Stomach (tissue), 9 donors: ENCODE data around the gene MALT1. TPM values are rescaled to one million over a fixed set of nuclear protein-coding genes. Genes with fewer than 3 reads are reported as not detected.

Experiments used
- DNase-seq, 2 donors: peaks; one replicate each; pipeline versions ENCODE4 v3.0.0 to v3.0.0-alpha.2; 2013 to 2019
- H3K27ac ChIP-seq, 5 donors: fragments of 200-600 bp in 4 of 5; sonication (generic) in 4 of 5; one replicate each; pipeline ENCODE4 v1.5.1; 2013 to 2019; ENCODE audit warnings: mild to moderate bottlenecking in 1 of 5, moderate library complexity in 1 of 5
- H3K27me3 ChIP-seq, 3 donors: fragments of 200-600 bp; sonication (generic); one replicate each; pipeline ENCODE4 v1.5.1; 2017 to 2019; ENCODE audit warnings: mixed run types in 1 of 3
- H3K36me3 ChIP-seq, 4 donors: fragments of 200-600 bp; sonication (generic); 1 replicate in 3 of 4; 2 replicates in 1 of 4; pipeline ENCODE4 v1.5.1; 2016 to 2019
- H3K4me1 ChIP-seq, 4 donors: fragments of 200-600 bp; sonication (generic); one replicate each; pipeline ENCODE4 v1.5.1; 2016 to 2019
- H3K4me3 ChIP-seq, 4 donors: fragments of 200-600 bp; sonication (generic) in 3 of 4; one replicate each; pipeline ENCODE4 v1.5.1; 2016 to 2019; ENCODE audit warnings: mild to moderate bottlenecking in 1 of 4
- H3K9me3 ChIP-seq, 4 donors: fragments of 200-600 bp; sonication (generic); one replicate each; pipeline ENCODE4 v1.5.1; 2016 to 2019
- CTCF ChIP-seq, 7 experiments: fragments of 450-650 bp in 4 of 7; fragments of 200-600 bp in 3 of 7; sonication (generic) in 3 of 7; IDR thresholded peaks; one replicate each; pipeline ENCODE4 v1.5.1; 2016 to 2019; ENCODE audit warnings: antibody characterized with exemption in 7 of 7, control low read depth in 2 of 7, mild to moderate bottlenecking in 1 of 7
- EP300 ChIP-seq: sonication (generic); formaldehyde crosslinking; IDR thresholded peaks from one replicate; pipeline ENCODE4 v1.6.1; 2017; ENCODE audit warnings: antibody characterized with exemption
- POLR2A ChIP-seq, 4 donors: fragments of 450-650 bp; IDR thresholded peaks; one replicate each; pipeline ENCODE4 v1.6.1; 2016; ENCODE audit warnings: antibody characterized with exemption in 4 of 4, control low read depth in 2 of 4, mild to moderate bottlenecking in 1 of 4, moderate library complexity in 1 of 4
- POLR2AphosphoS5 ChIP-seq, 3 donors: sonication (generic); formaldehyde crosslinking; IDR thresholded peaks; one replicate each; pipeline ENCODE4 v1.6.1; 2016; ENCODE audit warnings: antibody characterized with exemption in 3 of 3
- WGBS, 5 donors: extraction: QIAGEN DNeasy Blood & Tissue Kit in 3 of 5; methylation state at CpG; one replicate each; pipeline versions ENCODE4 v1.1.5 to v1.1.7; 2013 to 2018; 5-methylcytosine and 5-hydroxymethylcytosine counted together
- intact Hi-C: fragments of 100-400 bp; cut with DNase I; formaldehyde crosslinking; loops from one replicate; pipeline ENCODE4 v1.15.1; 2023; ENCODE audit warnings: low total_unique reads
- polyA plus RNA-seq, 3 donors: library from polyadenylated mRNA; stranded (reverse); fragments of 200-250 nt; gene quantifications; one replicate each; pipeline ENCODE4 v1.2.3, GENCODE V29; 2013
- total RNA-seq, 5 donors: library from RNA; depleted of rRNA; stranded (reverse); fragments of >200 nt; gene quantifications; one replicate each; pipeline versions ENCODE4 v1.1.0 to v1.2.3, GENCODE V29; 2014 to 2016
- donor health status: healthy with polysubstance abuse.
- donor health status: Bipolar disorder and iron deficiency.
- donor health status: healthy.

The MALT1 gene
- total and polyA plus RNA-seq, 8 donors = 4.9 to 85.7 (median 13.8) TPM

DNA sequence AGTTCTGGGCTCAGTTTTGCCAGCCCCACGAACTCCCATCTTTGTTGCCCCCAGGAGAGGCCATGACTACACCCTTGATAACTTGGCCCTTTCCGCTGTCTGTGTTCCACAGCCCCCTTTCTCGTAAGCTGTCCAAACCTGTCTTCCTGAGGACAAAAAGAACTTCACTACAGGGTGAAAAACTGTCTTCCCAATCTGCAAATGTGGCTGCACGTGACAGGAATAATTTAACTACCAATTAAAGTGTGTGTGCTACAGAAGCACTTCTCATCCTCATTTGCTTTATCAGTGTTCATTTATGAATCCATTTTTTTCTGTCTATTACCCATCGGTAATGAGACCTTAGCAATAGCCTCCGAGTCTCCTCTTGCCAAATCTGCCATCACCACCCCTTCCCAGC is 33.3 kb upstream of the MALT1 start:
- Histone ChIP-seq H3K27me3 (no peaks in the 10 kb centered on the region), H3K36me3 (no peaks in the 10 kb centered on the region), H3K27ac (no peak overlapping the region), H3K4me3 (no peak overlapping the region), H3K4me1 (peaks cover 0 to 8% (median 0%) of the 10 kb centered on the region in 4 donors), H3K9me3 (peaks cover 0 to under 1% (median 0%) of the 10 kb centered on the region in 4 donors)
- TF ChIP-seq POLR2A (IDR thresholded peaks at IDR 0.05) = no peak
- TF ChIP-seq CTCF (IDR thresholded peaks at IDR 0.05) = no peak
- TF ChIP-seq POLR2AphosphoS5 (IDR thresholded peaks at IDR 0.05) = no peak
- TF ChIP-seq EP300 = no peak
- intact Hi-C loops = no loop called here
- DNase-seq = no peak
- 83 to 89% (median 87%) methylated on average over 6 of the region's 6 CpGs for WGBS, 5 donors

DNA sequence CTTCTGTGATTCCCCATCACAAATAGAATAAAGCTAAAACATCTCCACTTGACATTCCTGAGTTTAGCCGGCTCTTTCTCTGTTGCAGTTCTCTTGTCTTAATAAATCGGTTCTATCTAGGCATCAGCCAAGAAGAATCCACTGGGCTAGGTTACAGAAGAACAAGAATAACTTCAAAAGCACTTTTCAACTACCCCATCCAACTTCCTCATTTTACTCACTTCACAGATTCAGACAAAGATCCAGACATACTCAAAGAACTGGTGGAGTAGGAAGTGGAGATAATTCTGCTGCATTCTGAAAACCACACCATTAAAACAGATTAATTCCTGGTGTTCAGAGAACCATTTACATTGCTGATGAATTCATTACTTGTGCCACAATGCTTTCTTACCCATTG is 32.8 kb upstream of the MALT1 start:
- Histone ChIP-seq H3K4me1 (peaks cover 0 to 8% (median 0%) of the 10 kb centered on the region in 4 donors), H3K27ac (no peak overlapping the region), H3K4me3 (no peak overlapping the region), H3K27me3 (no peaks in the 10 kb centered on the region), H3K36me3 (no peaks in the 10 kb centered on the region), H3K9me3 (peaks cover 0 to 4% (median 0%) of the 10 kb centered on the region in 4 donors)
- TF ChIP-seq POLR2A (IDR thresholded peaks at IDR 0.05) (no peak), POLR2AphosphoS5 (IDR thresholded peaks at IDR 0.05) (no peak), CTCF (IDR thresholded peaks at IDR 0.05) (no peak), EP300 (no peak)
- DNase-seq = no peak
- intact Hi-C loops = no loop called here
- WGBS, 5 donors = 70 to 89% (median 77%) methylated on average over 2 of the region's 2 CpGs

GRCh38 chr18:58639237-58639636 is 32.0 kb upstream of the MALT1 start:
- H3K4me3 ChIP-seq = no peak overlapping the region
- intact Hi-C loops = no loop called here
- DNase-seq = no peak
- peaks cover 0 to 8% (median 0%) of the 10 kb centered on the region in 4 donors for H3K4me1 ChIP-seq
- WGBS, 5 donors = 93 to 98% (median 94%) methylated on average over 2 of the region's 2 CpGs
- H3K36me3 ChIP-seq = no peaks in the 10 kb centered on the region
- peaks cover 0 to 4% (median 0%) of the 10 kb centered on the region in 4 donors for H3K9me3 ChIP-seq
- no peak overlapping the region for H3K27ac ChIP-seq
- H3K27me3 ChIP-seq = no peaks in the 10 kb centered on the region
- TF ChIP-seq CTCF (IDR thresholded peaks at IDR 0.05) = no peak
- no peak for TF ChIP-seq EP300

GRCh38 chr18:58639751-58640427 is 31.4 kb upstream of the MALT1 start:
- Histone ChIP-seq H3K27ac (no peak overlapping the region), H3K36me3 (no peaks in the 10 kb centered on the region), H3K4me3 (no peak overlapping the region), H3K27me3 (no peaks in the 10 kb centered on the region), H3K4me1 (peaks cover 0 to 8% (median 0%) of the 10 kb centered on the region in 4 donors), H3K9me3 (peaks cover 0 to 4% (median 0%) of the 10 kb centered on the region in 4 donors)
- 56 to 69% (median 57%) methylated on average over 5 of the region's 5 CpGs for WGBS, 5 donors
- no peak for TF ChIP-seq POLR2A (IDR thresholded peaks at IDR 0.05)
- no peak for TF ChIP-seq CTCF (IDR thresholded peaks at IDR 0.05)
- TF ChIP-seq EP300 = no peak
- no peak for TF ChIP-seq POLR2AphosphoS5 (IDR thresholded peaks at IDR 0.05)
- no peak for DNase-seq
- intact Hi-C loops = no loop called here
